Measurements from ENCODE around the gene LIG4.

DNA sequence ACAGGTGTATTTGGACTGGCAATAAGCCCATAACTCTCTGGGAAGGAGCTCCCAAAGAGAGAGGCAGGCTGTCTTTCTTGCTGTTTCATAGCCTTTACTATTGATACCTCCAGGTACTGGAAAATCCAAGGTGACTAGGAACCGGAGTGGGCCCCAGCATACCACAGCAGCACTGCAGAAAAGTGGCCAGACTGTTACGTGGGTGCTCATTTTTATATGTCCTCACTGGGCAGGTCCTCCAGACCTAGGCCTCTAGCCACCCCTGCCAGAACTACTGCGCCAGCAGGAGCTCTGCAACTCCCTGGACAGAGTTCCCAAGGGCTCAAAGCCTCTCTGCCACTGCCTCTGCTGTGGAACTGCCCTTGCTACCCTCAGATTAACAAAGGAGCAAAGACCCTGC, 46.4 kb downstream of the LIG4 start:
- TF ChIP-seq EZH2 (IDR thresholded peaks at IDR 0.05; ENCODE audit: borderline replicate concordance, low read length): no peak
- TF ChIP-seq, protein P1, sequence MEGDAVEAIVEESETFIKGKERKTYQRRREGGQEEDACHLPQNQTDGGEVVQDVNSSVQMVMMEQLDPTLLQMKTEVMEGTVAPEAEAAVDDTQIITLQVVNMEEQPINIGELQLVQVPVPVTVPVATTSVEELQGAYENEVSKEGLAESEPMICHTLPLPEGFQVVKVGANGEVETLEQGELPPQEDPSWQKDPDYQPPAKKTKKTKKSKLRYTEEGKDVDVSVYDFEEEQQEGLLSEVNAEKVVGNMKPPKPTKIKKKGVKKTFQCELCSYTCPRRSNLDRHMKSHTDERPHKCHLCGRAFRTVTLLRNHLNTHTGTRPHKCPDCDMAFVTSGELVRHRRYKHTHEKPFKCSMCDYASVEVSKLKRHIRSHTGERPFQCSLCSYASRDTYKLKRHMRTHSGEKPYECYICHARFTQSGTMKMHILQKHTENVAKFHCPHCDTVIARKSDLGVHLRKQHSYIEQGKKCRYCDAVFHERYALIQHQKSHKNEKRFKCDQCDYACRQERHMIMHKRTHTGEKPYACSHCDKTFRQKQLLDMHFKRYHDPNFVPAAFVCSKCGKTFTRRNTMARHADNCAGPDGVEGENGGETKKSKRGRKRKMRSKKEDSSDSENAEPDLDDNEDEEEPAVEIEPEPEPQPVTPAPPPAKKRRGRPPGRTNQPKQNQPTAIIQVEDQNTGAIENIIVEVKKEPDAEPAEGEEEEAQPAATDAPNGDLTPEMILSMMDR (conservative IDR thresholded peaks at IDR 0.05 in 1 of 2, IDR thresholded peaks at IDR 0.05 in 1 of 2; ENCODE audit: extremely low read depth in 1 of 2, insufficient read depth in 1 of 2, low read depth in 1 of 2, low read length in 2 of 2): no peak
